Activated CD8-positive, alpha-beta memory T cell treated with anti-CD3 and anti-CD28 coated beads, Interleukin-2, amount 50 U/mL, for 1 hour (primary cell): ENCODE measurements around the gene ATOH8.

Experiments used
- DNase-seq: peaks from one replicate; pipeline ENCODE4 v3.0.0-alpha.2; 2020; ENCODE audit errors: extremely low read depth

ATOH8 gene

GRCh38 chr2:85770369-85770768 is 16.6 kb downstream of the ATOH8 start:
- no peak for DNase-seq

DNA sequence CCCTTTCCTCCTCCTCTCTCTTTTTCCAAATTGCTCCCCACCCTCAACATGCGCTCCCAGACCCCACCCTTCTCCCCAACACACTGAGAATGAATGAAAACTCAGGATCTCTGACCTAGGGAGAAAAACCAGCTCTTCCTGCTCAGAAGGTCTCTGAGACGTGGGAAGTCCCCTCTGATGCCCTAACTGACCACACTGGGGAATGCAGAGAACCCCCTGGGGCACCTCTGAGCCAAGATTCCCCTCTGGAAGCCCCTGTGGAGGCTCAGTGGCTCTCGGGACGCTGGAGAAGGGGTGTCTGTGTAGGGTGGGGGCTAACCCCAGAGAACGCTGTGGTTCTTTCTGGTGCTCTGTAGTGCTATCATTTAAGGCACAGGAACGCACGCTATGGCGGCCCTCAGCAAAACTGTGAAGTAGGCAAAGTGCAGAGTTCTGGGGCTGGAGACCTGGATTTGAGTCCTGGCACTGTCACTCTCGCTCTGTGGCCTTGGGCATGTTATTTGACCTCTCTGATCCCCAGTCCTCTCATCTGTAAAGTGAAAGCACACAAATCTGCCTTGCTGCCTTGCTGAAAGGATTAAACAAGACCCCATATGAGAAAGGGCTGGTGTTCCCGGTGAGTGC is 17.1 kb downstream of the ATOH8 start:
- no peak for DNase-seq

DNA sequence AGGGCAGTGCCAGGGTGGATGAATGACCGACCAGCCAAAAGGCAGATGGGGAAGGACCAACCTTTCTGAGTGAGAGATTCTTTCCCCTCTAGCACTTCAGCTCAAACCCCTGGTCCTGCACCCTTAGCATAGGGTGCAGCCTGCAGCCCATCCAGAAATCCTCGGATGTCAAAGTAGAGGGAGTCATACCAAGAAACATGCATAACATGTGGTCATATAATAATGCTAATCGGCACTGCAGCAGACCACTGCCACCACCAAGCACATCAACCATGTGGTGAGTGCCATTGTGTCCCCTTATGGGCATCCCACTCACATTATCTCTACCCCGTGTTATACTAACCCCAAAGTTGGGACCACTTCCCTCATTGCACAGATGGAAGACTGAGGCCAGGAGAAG is 17.7 kb downstream of the ATOH8 start:
- no peak for DNase-seq

- no peak for DNase-seq
Observed at GRCh38 chr2:85772019-85772745, 18.4 kb downstream of the ATOH8 start.

DNA sequence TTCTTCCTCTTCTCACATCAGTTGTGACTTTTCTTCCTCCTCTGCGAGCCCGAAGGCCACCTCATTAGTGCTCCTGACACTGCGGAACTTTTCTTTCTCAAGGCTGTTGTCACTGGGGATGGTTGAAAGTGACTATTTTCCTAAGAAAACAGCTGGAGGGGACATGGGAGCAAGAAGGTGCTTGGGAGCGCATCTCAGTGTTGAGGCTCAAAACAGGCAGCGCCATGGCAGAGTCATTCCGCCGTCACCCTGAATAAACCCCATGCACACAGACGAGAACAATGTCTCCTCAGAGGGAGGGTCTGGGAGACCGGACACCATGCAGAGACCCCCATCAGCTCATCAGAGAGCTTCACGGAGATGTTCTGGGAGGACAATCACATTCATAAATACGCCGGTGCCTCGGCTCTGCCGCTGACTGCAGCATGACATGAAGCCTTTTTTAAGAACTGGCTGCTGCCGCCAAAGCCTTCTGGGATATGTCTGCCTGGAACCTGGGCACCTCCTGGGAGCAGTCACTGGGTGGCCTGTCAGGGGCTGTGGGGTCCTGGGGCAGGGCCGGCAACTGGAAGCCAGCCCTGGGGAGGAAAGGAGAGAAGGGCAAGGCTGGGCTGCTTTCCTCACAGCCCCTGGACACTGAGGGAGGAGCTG is 19.2 kb downstream of the ATOH8 start:
- no peak for DNase-seq

GRCh38 chr2:85773692-85774091 is 19.9 kb downstream of the ATOH8 start:
- DNase-seq: no peak

- DNase-seq: no peak
Observed at GRCh38 chr2:85774126-85774978, 20.6 kb downstream of the ATOH8 start.

DNA sequence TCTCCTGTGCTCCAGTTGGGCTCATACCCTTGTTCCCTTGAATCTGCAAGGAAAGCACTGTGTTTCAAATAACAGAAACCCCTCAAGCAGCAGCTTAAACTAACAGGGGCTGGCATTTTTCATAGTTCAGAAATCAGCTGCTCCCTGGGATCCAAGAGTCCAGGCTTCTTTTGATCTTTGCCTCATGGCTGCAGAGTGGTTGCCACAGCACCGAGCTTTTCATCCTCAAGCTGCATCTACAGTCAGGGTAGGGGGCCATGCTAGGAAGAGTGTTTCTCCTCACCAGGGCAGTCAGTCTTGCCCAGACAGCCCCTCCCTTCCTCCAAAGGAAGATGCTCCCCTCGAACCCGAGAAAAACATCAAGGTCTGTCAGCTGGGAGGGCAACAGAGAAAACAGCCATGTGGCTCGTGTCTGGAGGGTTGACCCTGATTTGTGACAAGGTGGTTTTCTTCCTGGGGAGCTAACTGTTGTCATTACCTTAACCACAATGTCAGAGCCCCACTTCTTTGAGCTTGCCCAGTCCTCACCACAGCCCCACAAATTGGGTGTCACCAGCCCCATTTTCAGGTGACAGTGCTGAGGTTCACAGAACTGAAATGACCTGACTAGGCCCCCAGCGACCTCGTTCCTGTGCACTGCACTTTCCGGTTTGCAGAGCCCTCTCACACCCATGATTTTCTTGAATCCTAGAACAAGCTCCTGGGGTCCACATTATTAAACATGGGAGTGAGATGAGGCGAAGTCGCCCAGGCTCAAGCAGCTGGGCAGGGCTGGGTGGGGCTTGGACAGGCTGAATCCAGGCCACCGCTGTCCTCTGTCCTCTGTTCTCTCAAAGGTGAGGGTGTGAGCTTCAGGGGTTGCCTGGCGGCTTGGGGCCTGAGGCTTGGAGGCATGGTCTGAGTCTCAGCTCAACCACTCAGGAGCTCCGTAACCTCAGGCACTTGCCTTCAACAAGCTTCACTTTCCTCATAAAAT is 21.9 kb downstream of the ATOH8 start:
- no peak for DNase-seq

DNA sequence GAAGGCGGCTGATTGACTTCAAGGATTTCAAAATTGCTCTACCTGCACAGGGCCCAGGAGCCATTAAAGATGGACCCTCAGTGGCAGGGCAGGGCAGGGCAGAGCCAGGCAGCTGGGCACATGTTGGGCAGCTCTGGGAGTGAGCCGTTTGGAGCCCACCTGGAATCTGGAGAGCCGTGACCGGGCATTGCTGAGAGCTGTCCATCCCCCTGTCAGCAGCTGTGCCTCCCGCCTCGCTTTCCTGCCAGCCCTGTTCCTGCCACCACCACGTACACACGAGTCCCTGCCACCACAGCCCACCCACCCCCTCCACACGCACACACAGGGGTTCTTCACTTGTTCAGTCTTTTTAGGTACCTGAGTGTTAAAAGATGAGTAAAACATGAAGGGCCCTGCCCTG is 22.9 kb downstream of the ATOH8 start:
- DNase-seq: no peak

DNA sequence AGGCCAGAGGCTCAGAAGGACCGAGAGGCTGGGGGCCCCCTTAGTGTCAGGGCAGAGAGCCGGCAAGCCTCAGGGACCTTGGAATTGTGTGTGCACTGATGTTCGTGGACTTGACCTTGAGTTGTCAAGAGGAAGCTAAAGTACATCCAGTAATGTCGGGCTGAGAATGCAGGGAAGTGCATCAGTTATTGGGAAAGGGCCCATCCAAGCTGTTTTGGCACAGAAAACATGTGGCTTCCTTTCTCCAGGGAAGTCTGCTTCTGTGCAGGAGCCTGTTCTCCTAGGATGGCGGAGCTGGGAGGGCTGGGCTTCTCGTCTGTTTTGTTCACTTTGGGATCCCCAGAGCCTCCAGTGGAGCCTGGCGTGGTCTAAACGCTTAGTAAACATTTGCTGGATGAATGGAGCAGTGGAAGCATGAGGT is 23.7 kb downstream of the ATOH8 start:
- no peak for DNase-seq

GRCh38 chr2:85778646-85779379 is 25.0 kb downstream of the ATOH8 start:
- no peak for DNase-seq

DNA sequence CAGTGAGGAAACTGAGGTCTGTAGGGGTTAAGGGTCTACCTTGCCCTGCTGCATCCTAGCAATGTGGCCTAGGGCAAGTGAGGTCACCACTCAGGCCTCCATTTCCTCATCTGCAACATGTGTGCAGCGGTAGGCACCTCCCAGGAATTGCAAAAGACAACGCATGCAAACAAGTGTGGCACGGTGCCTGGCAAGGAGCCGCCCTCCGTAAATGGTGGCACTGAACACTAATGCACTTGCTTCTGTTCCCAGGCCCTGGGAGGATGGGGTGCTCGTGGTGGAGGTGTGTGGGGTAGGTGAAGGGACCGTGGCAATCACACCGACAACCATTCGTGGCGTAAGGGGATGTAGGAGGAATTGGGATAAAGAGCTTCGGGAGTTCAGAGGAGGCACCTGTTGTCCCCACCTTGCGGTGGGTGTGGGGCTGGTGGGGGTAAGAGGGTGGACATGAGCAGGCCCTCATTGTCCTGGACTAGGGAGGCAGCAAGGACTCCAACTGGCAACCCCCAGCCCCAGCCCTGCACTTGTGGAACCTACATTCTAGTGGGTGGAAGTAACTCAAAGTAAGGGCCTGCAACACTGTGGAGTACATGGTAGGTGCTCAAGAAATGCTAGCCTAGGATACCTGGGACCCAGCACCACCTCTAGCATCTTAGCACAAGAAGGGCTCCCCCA is 26.0 kb downstream of the ATOH8 start:
- no peak for DNase-seq

- DNase-seq: no peak
Observed at GRCh38 chr2:85780316-85781012, 26.7 kb downstream of the ATOH8 start.

GRCh38 chr2:85781013-85781332 is 27.2 kb downstream of the ATOH8 start:
- no peak for DNase-seq

- no peak for DNase-seq
Observed at GRCh38 chr2:85783796-85784195, 30.0 kb downstream of the ATOH8 start.

DNA sequence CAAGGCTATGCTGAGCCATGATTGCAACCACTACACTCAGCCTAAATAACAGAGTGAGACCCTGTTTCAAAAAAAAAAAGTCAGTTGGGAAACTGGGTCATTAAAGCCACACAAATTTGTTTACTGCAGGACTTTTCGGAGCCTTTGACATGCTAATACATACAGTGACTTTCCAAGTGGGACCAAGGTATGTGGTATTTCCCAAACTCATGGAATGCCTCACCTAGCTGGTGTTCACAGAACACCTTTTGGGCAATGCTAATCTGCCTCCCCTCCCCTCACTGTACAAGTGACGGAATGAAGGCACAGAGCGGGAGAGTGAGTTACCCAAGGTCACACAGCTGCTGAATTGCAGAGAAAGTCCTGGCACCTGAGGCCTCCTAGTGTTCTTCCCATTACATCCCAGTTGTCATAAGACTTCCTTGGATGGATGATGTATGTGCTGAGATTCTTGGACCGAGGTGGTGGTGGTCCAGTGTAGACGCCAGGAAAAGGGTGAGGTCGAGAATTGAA is 30.7 kb downstream of the ATOH8 start:
- DNase-seq: no peak

- DNase-seq: no peak
Observed at GRCh38 chr2:85785027-85785822, 31.4 kb downstream of the ATOH8 start.

- no peak for DNase-seq
Observed at GRCh38 chr2:85785871-85786270, 32.1 kb downstream of the ATOH8 start.
